Activated CD8-positive, alpha-beta memory T cell treated with anti-CD3 and anti-CD28 coated beads, Interleukin-2, amount 50 U/mL, for 1 hour (primary cell): ENCODE data around the gene CCDC71L.
"Not testable (repeated sequence)": the region's sequence is repeated elsewhere in the genome, so short reads cannot be mapped to it uniquely, and the experiment has no call there.

Experiments used
- DNase-seq: peaks from one replicate; pipeline ENCODE4 v3.0.0-alpha.2; 2020; ENCODE audit errors: extremely low read depth

The CCDC71L gene

DNA sequence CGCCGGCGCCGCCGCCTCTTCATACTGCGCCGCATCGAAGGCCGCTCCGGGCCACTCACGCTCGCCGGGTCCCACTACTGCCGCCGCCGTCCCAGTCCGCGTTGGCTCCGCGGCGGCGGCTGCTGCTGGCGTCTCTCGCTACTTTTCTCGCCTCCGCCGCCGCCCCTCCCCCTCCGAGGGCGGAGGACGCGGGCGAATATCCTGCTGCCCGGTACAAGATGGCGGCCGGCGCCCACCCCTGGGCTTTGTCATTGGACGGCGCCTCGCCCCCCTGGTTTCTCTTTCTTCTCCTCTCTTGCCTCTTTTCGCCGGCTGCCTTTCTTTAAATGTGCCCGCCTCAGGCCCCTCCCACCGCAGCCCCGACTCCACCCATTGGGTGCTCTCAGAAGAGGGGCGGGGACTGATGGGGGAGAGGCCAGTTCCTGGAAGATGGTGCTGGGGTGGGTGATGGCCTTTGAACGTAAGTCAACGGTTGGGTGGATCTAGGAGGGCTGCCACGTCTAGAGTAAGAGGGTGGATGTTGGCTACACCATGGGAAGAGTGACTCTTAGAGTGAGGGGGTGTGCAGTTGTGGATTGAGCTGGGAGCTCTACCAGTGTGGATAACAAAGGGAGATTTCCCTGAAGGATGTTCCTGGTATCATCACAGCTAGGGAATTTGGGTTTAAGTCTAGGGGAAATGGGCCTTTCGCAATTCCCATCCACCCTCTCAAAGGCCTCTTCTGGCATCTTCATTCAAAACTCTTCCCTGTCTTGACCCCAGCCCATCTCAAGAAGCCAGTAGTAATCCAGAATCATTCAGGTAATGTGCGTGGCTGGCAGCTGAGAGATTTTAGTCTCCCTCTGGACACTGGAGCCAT, at the start of gene CCDC71L:
Gene CCDC71L, minus strand, starts transcription at position 297 of the 859 bp plus-strand sequence. Its CDS starts 262 bp downstream, at position 35.
- peak; percentile 78 for DNase-seq

DNA sequence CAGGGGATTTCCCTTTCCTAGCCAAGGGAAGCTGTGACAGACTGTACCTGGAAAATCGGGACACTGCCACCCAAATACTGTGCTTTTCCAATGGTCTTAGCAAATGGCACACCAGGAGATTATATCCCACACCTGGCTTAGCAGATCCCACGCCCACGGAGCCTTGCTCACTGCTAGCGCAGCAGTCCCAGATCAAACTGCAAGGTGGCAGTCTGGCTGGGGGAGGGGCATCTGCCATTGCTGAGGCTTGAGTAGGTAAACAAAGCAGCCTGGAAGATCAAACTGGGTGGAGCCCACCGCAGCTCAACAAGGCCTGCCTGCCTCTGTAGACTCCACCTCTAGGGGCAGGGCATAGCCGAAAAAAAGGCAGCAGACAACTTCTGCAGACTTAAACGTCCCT, 48.6 kb upstream of the CCDC71L start:
- not testable (repeated sequence) for DNase-seq

DNA sequence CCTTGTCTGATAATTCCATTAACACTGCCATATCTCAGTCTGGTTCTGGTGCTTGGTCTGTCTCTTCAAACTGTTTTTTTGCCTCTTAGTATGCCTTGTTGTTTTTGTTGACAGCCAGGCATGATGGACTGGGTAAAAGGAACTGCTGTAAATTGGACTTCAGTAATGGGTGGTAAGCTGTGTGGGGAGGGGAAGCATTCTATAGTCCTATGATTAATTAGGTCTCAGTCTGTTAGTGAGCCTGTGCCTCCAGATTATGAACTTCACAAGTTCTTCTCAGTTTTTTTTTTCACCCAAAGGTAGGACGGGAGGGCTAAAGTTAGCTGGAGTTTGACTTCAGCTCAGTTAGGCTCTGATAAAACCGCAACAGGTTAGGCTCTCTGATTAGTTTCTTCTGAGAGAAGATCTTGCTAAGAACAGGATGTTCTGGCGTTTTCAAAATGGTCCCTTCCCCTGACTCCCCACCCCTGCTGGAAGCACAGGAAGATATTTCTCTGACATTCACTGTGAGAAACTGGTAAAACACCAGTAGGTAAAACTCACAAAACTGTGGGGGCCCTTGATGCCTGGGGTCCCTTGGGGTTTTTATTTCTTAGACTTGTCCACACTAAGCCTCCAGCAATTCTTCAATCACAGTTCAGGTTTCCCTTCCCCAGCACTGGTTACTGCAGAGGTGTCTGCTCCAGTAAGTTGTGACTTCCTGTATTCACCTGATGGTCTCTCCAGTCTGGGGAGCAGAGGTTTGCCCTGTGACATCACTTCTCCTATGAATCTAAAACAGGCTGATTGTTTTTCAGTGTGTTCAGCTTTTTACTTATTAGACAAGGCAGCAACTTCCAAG, 43.3 kb upstream of the CCDC71L start:
- no peak for DNase-seq

DNA sequence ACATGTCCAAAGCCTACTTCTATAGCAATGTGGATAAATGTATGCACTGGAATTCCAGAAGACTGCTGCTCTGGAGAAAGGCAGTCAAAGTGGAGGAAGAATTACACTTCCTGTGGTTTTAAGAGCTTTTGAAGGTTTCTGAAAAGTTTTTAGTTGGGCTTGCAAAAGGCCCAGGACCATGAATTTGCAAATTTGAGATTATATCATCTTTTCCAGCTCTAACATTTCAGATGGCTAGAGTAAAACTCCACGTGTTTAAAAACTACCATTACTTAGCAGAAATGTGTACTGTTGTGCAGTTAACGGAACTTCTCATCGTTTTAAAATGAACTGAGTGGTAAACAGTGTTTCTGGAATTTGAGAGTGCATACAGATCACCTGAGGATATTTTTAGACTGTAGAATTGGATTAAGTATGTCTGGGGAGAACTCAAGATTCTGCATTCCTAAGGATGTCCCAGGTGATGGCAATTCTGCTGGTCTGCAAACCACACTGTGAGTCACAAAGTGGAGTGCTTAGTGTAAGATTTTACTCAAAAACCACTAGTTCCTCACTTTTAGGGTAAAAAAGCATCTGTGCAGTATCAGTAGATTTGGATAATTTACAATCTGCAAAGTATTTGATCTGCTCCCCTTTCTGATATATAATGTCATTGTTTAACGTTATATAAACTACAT, 32.9 kb upstream of the CCDC71L start:
- DNase-seq = no peak

DNA sequence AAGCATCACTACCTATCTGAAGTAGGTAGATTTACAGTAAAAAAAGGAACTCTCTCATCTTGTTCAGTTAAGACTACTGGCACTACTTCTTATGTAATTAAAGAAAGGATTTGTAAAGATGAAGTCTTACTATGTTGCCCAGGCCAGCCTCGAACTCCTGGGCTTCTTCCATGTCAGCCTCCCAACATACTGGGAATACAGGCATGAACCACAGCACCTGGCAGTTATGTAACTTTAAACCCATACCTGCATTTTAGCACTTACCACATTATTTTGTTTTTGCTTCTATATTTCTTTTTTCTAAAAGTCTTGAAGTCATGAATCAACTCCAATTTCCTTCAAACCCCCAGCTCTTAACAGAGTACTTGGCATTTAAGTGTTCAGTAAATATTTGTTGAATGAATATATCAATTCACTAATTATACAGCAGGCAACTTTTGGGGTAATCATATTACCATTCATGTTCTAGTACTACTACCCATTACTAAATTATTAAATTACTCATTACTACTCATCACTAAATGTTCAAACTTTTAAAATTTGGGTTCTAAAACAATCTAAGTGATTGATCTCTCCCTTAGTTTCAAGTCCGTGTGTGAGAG, 31.6 kb upstream of the CCDC71L start:
- DNase-seq = no peak

DNA sequence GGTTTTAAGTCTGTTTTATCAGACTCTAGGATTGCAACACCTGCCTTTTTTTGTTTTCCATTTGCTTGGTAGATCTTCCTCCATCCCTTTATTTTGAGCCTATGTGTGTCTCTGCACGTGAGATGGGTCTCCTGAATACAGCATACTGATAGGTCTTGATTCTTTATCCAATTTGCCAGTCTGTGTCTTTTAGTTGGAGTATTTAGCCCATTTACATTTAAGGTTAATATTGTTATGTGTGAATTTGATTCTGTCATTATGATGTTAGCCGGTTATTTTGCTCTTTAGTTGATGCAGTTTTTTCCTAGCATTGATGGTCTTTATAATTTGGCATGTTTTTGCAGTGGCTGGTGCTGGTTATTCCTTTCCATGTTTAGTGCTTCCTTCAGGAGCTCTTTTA, 27.2 kb upstream of the CCDC71L start:
- DNase-seq = not testable (repeated sequence)

DNA sequence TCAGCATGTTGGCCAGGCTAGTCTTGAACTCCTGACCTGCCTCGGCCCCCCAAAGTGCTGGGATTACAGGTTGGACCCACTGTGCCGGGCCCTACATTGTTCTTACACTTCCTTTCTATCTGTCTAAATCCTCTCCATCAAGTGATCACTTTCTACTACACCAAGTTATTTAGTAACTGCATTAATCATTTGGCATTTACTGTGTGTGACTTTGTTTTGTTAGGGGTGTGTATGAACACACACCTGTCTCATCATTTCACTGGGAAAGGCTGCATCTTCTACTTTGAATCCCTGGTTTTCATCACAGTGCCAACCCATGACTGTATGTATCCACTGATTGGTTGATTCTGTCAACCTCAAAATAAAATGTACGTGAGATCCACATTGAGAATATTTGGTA, 23.0 kb upstream of the CCDC71L start:
- DNase-seq = no peak

DNA sequence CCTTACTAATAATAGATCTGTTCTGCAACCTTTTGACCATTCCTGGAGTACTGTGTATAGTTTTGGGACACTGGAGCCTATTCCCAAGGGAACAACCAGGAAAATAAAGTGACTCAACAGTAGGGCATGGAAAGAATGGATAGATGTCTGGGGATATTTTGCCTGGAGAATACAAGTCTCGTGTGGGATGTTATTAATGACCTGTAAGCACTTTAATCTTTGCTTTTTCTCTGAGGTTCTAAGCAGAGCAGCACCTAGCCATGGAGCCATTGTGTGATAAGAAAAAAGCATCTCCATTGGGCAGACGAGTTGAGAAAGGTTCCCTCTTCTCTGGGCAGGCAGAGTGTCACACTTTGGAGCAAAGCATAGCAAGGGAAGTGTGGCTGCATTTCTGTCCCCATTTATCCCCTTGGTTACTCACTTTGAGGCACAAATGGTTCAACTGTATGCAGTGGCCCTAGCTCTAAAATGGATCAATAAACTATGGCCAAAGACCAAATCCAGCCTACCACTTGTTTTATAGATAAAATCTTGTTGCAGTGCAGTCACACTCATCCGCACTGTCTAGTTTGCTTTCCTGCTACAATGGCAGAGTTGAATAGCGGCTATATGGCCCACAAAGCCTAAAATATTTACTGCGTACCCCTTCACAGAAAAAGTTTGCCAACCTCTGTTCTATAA, 21.0 kb upstream of the CCDC71L start:
- DNase-seq = no peak

DNA sequence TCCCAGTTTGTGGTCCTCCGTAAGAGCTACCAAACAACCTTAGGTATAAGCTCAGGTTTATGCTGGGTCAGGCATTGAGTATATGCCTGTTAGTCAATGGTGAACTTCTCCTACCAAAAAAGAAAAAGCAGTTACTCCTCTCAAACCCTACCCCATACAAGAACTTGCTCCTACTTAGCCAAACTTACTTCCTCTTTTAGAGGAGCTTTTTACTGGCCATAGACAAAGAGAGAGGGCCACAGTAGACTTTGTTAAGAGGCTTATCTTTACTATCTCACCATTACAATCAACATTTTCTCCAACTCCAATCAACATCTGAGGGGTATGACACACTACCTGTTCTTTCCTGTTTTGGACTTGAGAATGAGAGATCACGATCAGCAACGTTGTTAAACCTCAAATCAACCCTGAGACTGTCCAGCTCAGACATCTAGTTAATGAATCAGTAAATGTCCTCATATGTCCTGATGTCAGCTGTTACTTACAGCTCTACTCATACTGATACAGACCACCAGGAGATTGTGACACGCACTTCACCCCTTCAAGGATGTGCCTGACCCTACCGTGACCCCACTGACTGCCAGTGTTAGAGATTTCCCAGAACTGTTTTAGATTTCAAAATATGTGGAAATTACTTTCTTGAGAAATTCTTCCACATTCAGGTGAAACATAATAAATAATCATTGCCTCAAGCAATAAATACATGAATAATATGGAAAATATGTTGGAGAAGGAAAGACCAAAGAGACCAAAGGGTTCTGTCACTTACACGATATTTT, 18.4 kb upstream of the CCDC71L start:
- no peak for DNase-seq

DNA sequence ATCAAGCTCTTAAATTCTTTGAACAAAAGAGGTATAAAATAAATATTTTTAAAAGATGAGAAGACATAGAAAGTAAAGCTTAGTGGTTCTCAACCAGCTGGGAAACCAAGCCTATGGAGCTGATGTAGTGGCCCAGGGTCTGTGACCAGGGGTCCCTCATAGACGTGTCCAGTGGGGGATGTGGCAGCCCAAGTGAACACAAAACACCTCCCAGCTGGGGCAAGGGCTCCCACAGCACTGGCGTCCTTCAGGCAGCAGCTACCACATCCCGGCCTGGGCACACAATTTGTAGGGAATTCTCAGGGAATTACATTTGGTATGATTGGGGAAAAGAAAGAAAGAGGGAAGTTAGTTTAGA, 17.8 kb upstream of the CCDC71L start:
- no peak for DNase-seq

DNA sequence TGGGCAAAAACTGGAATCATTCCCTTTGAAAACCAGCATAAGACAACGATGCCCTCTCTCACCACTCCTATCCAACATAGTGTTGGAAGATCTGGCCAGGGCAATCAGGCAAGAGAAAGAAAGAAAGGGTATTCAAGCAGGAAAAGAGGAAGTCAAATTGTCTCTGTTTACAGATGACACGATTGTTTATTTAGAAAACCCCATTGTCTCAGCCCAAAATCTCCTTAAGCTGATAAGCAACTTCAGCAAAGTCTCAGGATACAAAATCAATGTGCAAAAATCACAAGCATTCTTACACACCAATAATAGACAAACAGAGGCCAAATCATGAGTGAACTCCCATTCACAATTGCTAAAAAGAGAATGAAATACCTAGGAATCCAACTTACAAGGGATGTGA, 15.5 kb upstream of the CCDC71L start:
- DNase-seq = not testable (repeated sequence)

DNA sequence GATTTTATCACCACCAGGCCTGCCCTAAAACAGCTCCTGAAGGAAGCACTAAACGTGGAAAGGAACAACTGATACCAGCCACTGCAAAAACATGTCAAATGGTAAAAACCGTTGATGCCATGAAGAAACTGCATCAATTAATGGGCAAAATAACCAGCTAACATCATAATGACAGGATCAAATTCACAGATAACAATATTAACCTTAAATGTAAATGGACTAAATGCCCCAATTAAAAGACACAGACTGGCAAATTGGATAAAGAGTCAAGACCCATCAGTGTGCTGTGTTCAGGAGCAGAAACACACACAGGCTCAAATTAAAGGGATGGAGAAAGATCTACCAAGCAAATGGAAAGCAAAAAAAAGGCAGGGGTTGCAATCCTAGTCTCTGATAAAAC, 12.7 kb upstream of the CCDC71L start:
- DNase-seq = not testable (repeated sequence)

DNA sequence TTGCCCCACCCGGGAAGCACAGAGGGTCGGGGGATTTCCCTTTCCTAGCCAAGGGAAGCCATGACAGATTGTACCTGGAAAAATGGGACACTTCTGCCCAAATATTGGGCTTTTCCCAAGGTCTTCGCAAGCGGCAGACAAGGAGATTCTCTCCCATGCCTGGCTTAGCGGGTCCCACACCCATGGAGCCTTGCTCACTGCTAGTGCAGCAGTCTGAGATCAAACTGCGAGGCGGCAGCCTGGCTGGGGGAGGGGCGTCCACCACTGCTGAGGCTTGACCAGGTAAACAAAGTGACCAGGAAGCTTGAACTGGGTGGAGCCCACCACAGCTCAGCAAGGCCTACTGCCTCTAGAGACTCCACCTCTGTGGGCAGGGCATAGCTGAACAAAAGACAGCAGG, 11.0 kb upstream of the CCDC71L start:
- not testable (repeated sequence) for DNase-seq

DNA sequence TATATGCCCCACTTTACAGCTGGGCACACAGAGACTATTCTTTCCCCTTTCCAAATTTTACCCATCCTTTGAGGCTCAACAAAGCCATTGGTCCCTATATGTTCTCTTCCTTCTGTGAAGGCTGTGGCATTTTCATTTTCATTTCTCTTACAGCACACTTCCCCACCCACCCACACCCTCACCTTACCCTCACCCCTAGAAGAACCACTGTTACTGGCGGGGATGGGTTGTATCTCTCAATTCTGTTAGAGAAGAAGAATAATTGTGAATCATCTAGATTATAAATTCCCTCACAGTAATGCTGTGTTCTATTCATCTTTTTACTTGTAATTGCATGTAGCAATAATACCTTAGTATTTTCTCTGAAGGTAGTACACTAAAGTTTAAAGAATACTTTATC, 10.2 kb upstream of the CCDC71L start:
- DNase-seq = no peak

DNA sequence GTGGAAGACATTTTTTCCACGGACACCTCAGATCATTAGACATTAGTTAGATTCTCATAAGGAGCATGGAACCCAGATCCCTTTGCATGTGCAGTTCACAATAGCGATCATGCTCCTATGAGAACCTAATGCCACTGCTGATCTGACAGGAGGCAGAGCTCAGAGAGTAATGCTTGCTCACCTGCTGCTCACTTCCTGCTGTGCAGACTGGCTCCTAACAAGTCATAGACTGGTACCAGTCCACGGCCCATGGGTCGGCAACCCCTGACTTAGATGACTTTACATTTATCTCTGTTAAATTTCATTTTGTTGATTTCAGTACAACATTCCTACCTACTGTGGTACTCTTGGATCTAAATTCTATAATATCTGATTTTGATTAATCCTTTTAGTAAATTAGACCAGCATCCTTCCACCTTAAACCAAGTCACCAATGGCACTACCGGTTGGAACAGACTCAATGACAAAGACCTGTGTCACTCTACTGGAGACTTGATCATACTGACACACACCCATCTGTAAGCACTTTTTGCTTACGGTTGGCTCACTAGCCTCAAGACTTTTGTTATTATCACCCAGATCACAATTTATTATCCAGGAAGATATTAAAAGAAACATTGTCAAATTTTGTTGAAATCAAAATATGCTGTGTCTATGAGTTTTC, 8.0 kb upstream of the CCDC71L start:
- no peak for DNase-seq

DNA sequence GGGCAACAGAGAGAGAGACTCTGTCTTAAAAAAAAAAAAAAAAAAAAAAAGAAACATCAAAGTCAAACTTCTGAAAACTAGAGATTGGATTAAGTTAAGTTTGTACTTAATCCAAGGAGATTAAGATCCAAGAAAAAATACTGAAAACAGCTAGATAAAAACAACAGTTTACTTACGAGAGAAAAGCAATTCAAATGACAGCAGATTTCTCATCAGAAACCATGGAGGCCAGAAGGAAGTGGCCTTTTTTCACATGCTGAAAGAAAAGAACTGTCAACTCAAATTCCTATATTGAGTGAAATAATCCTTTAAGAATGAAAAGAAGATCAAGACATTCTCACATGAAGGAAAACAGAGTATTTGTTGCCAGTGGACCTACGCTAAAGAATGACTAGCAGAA, 5.4 kb upstream of the CCDC71L start:
- DNase-seq = no peak

DNA sequence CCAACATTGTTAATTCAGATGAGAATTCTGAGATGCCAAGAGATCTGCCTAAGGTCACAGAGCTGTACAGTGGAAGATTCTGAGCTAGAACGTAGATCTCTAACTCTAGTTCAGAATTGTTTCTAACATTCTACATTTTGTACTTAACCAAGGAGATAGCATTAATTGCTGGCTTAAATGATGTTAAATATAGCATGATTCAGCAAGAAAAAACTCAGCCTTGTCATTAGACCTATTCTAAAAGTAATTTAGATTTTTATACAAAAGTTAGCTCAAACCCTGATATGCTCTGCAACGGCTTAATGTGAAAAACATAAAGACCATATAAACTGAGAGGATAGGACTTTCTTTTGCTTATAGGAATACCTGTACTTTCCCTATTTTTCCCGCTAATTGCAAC, 3.4 kb upstream of the CCDC71L start:
- no peak for DNase-seq

DNA sequence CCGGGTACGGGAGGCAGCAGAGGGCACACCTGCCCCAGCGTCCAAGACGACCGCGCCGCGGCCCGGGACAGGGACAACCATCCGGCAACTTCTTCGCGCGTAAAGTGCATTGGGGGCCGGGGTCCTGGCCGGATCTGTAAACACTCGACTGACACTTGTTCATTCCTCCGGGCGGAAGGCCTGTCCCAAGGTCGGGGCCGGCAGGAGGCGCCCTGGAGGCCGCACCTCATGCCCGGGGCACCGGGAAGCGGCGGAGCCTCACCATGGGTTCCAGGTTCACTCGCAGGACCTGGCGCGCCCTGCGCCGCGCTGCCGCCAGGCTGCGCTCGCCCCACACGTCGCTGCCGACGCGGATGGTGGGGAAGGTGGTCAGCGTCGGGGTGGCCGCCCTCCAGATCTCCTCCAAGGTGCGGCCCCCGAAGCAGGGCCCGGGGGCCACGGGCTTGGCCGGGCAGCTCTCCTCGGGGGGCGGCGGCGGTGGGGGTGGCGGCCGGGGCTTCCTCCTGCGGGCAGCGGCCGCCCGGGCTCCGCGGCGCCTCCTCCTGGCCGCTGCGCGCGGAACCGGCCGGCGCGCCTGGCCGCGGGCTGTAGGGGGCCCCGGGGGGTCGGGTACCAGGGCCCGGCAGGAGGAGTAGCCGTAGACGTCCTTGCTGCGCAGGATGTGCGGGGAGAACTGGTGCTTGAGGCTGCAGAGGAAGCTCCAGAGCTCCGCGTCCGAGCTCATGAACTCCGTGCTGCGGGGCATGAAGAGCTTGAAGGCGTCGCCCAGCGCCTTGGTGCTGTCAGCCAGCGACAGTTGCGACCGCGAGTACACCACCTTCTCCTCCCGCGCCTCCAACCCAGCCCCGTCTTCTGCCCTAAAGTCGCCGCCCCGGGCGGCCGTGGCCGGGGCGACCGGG, 746 bp downstream of the CCDC71L start:
- peak; percentile 32 for DNase-seq
